ENCODE data around the gene EXOG.

The EXOG gene

GRCh38 chr3:38548154-38548931 lies 52.2 kb downstream of the EXOG start:
- no peak for DNase-seq (ENCODE audit: low read depth)

- no peak for DNase-seq (ENCODE audit: low read depth)
Measured at GRCh38 chr3:38549082-38549481, 52.9 kb downstream of the EXOG start.

GRCh38 chr3:38549486-38549885 lies 53.3 kb downstream of the EXOG start:
- DNase-seq (ENCODE audit: low read depth): no peak

- DNase-seq (ENCODE audit: low read depth): no peak
Measured at GRCh38 chr3:38549957-38550840, 54.1 kb downstream of the EXOG start.

- DNase-seq (ENCODE audit: low read depth): no peak
Measured at GRCh38 chr3:38551026-38551832, 55.1 kb downstream of the EXOG start.

- DNase-seq (ENCODE audit: low read depth): no peak
Measured at GRCh38 chr3:38552364-38552763, 56.2 kb downstream of the EXOG start.

- no peak for DNase-seq (ENCODE audit: low read depth)
Measured at GRCh38 chr3:38553071-38553470, 56.9 kb downstream of the EXOG start.

- DNase-seq (ENCODE audit: low read depth): no peak
Measured at GRCh38 chr3:38554127-38554827, 58.1 kb downstream of the EXOG start.

- no peak for DNase-seq (ENCODE audit: low read depth)
Measured at GRCh38 chr3:38555149-38555840, 59.2 kb downstream of the EXOG start.

GRCh38 chr3:38555926-38556325 lies 59.8 kb downstream of the EXOG start:
- DNase-seq (ENCODE audit: low read depth): no peak

GRCh38 chr3:38556640-38557358 lies 60.7 kb downstream of the EXOG start:
- DNase-seq (ENCODE audit: low read depth): no peak

GRCh38 chr3:38558864-38559263 lies 62.7 kb downstream of the EXOG start:
- no peak for DNase-seq (ENCODE audit: low read depth)

- DNase-seq (ENCODE audit: low read depth): no peak
Measured at GRCh38 chr3:38560284-38560683, 64.1 kb downstream of the EXOG start.

GRCh38 chr3:38560996-38561717 lies 65.0 kb downstream of the EXOG start:
- DNase-seq (ENCODE audit: low read depth): no peak

- no peak for DNase-seq (ENCODE audit: low read depth)
Measured at GRCh38 chr3:38561746-38562466, 65.8 kb downstream of the EXOG start.

- DNase-seq (ENCODE audit: low read depth): no peak
Measured at GRCh38 chr3:38562467-38562925, 66.4 kb downstream of the EXOG start.

- DNase-seq (ENCODE audit: low read depth): no peak
Measured at GRCh38 chr3:38563070-38563885, 67.1 kb downstream of the EXOG start.

- no peak for DNase-seq (ENCODE audit: low read depth)
Measured at GRCh38 chr3:38563886-38564270, 67.7 kb downstream of the EXOG start.
